H9 (cell line): ENCODE measurements around the gene CDK6. TPM values are rescaled to one million over a fixed set of nuclear protein-coding genes. Genes with fewer than 3 reads are reported as not detected.

ENCODE experiments used
- DNase-seq: peaks from one replicate; pipeline ENCODE4 v3.0.0-alpha.2; 2017
- H2AFZ ChIP-seq: one replicate; pipeline ENCODE4 v1.6.1; 2013; ENCODE audit warnings: mild to moderate bottlenecking, low read length, control low read depth, moderate library complexity
- H2AK5ac ChIP-seq: 2 replicates; pipeline ENCODE4 v1.6.1; 2013; ENCODE audit warnings: low read length, control low read depth, mixed read lengths; ENCODE audit not compliant: insufficient read length
- H2BK120ac ChIP-seq: one replicate; pipeline ENCODE4 v1.6.1; 2013; ENCODE audit warnings: low read depth, mild to moderate bottlenecking, low read length, control low read depth, inconsistent platforms; ENCODE audit not compliant: poor library complexity, severe bottlenecking
- H2BK12ac ChIP-seq: 2 replicates; pipeline ENCODE4 v1.6.1; 2013; ENCODE audit warnings: low read length, control low read depth, mixed read lengths, low read depth; ENCODE audit not compliant: insufficient read length
- H2BK15ac ChIP-seq: 2 replicates; pipeline ENCODE4 v1.6.1; 2013; ENCODE audit warnings: low read depth, low read length, control low read depth
- H2BK20ac ChIP-seq: one replicate; pipeline ENCODE4 v1.6.1; 2013; ENCODE audit warnings: low read depth, mild to moderate bottlenecking, low read length, control low read depth, inconsistent platforms; ENCODE audit not compliant: poor library complexity, severe bottlenecking
- H2BK5ac ChIP-seq: 2 replicates; pipeline ENCODE4 v1.6.1; 2013; ENCODE audit warnings: low read length, control low read depth, mixed read lengths; ENCODE audit not compliant: insufficient read length
- H3K14ac ChIP-seq: 2 replicates; pipeline ENCODE4 v1.6.1; 2013; ENCODE audit warnings: low read length, control low read depth; ENCODE audit not compliant: insufficient read depth
- H3K18ac ChIP-seq: 2 replicates; pipeline ENCODE4 v1.6.1; 2013; ENCODE audit warnings: low read depth, mild to moderate bottlenecking, mixed read lengths, low read length, control low read depth; ENCODE audit not compliant: insufficient read length
- H3K23ac ChIP-seq: 2 replicates; pipeline ENCODE4 v1.6.1; 2013; ENCODE audit warnings: low read length, control low read depth, mixed read lengths, low read depth; ENCODE audit not compliant: insufficient read length
- H3K23me2 ChIP-seq: 2 replicates; pipeline ENCODE4 v1.6.1; 2013; ENCODE audit warnings: low read depth, mild to moderate bottlenecking, mixed read lengths, low read length, control low read depth; ENCODE audit not compliant: insufficient read length, poor library complexity, severe bottlenecking
- H3K27ac ChIP-seq: 2 replicates; pipeline ENCODE4 v1.5.1; 2013; ENCODE audit warnings: low read length, control low read depth, mixed read lengths, low read depth; ENCODE audit not compliant: insufficient read length
- H3K27me3 ChIP-seq: 2 replicates; pipeline ENCODE4 v1.6.1; 2013; ENCODE audit warnings: low read length, control low read depth, inconsistent platforms; ENCODE audit not compliant: insufficient read depth
- H3K4ac ChIP-seq: 2 replicates; pipeline ENCODE4 v1.6.1; 2013; ENCODE audit warnings: low read depth, mild to moderate bottlenecking, control low read depth, inconsistent platforms, low read length, moderate library complexity
- H3K4me1 ChIP-seq: 2 replicates; pipeline ENCODE4 v1.6.1; 2013; ENCODE audit warnings: low read length, control low read depth, inconsistent platforms; ENCODE audit not compliant: insufficient read depth
- H3K4me2 ChIP-seq: 2 replicates; pipeline ENCODE4 v1.6.1; 2013; ENCODE audit warnings: low read length, control low read depth, mixed read lengths; ENCODE audit not compliant: insufficient read length, insufficient read depth
- H3K56ac ChIP-seq: 2 replicates; pipeline ENCODE4 v1.6.1; 2013; ENCODE audit warnings: low read depth, mild to moderate bottlenecking, mixed read lengths, low read length, control low read depth; ENCODE audit not compliant: insufficient read length
- H3K79me1 ChIP-seq: 2 replicates; pipeline ENCODE4 v1.6.1; 2013; ENCODE audit warnings: low read depth, mild to moderate bottlenecking, moderate library complexity, low read length, control low read depth, inconsistent platforms; ENCODE audit not compliant: insufficient read depth, poor library complexity, severe bottlenecking
- H3K79me2 ChIP-seq: 2 replicates; pipeline ENCODE4 v1.6.1; 2013; ENCODE audit warnings: low read length, control low read depth, inconsistent platforms; ENCODE audit not compliant: insufficient read depth
- H3K9ac ChIP-seq: 2 replicates; pipeline ENCODE4 v1.6.1; 2013; ENCODE audit warnings: low read length, control low read depth, mixed read lengths; ENCODE audit not compliant: insufficient read length; ENCODE audit errors: extremely low read depth
- H3K9me3 ChIP-seq: one replicate; pipeline ENCODE4 v1.6.1; 2013; ENCODE audit warnings: low read depth, low read length, inconsistent platforms; ENCODE audit not compliant: control insufficient read depth
- H3T11ph ChIP-seq: one replicate; pipeline ENCODE4 v1.6.1; 2013; ENCODE audit warnings: mild to moderate bottlenecking, low read length, control low read depth, inconsistent platforms
- H4K20me1 ChIP-seq: one replicate; pipeline ENCODE4 v1.6.1; 2013; ENCODE audit not compliant: control insufficient read depth, insufficient read length, insufficient read depth
- H4K5ac ChIP-seq: 2 replicates; pipeline ENCODE4 v1.6.1; 2013; ENCODE audit warnings: low read depth, mild to moderate bottlenecking, mixed read lengths, low read length, control low read depth; ENCODE audit not compliant: insufficient read length
- H4K8ac ChIP-seq: replicated peaks from 2 replicates; pipeline ENCODE4 v1.6.1; 2013; ENCODE audit warnings: low read length, control low read depth, mixed read lengths, low read depth; ENCODE audit not compliant: insufficient read length
- H4K91ac ChIP-seq: 2 replicates; pipeline ENCODE4 v1.6.1; 2013; ENCODE audit warnings: low read depth, mild to moderate bottlenecking, moderate library complexity, mixed read lengths, low read length, control low read depth; ENCODE audit not compliant: insufficient read length
- H3K27ac Mint-ChIP-seq, 3 experiments: 2 replicates in 2 of 3; 3 replicates in 1 of 3; pipeline ENCODE4 v1.8.0; 2020 to 2021; ENCODE audit warnings: mixed read lengths in 3 of 3, mild to moderate bottlenecking in 1 of 3, moderate library complexity in 1 of 3
- H3K27me3 Mint-ChIP-seq: 2 replicates; pipeline ENCODE4 v1.8.0; 2021; ENCODE audit warnings: low read depth, mild to moderate bottlenecking, moderate library complexity, mixed read lengths
- H3K36me3 Mint-ChIP-seq, 3 experiments: 2 replicates in 2 of 3; 3 replicates in 1 of 3; pipeline ENCODE4 v1.8.0; 2020 to 2021; ENCODE audit warnings: low read depth in 3 of 3, mixed read lengths in 3 of 3; ENCODE audit not compliant: insufficient read depth in 1 of 3
- H3K4me1 Mint-ChIP-seq, 2 experiments: 2 replicates each; pipeline ENCODE4 v1.8.0; 2020; ENCODE audit warnings: mixed read lengths in 2 of 2
- H3K4me3 Mint-ChIP-seq, 2 experiments: 2 replicates in 1 of 2; 3 replicates in 1 of 2; pipeline ENCODE4 v1.8.0; 2020 to 2021; ENCODE audit warnings: mild to moderate bottlenecking in 2 of 2, mixed read lengths in 2 of 2, moderate library complexity in 1 of 2
- H3K9me3 Mint-ChIP-seq, 2 experiments: 2 replicates in 1 of 2; 3 replicates in 1 of 2; pipeline ENCODE4 v1.8.0; 2020; ENCODE audit warnings: mild to moderate bottlenecking in 2 of 2, mixed read lengths in 2 of 2, moderate library complexity in 1 of 2
- CTCF ChIP-seq: fragments of 200-600 bp; sonication (generic); conservative IDR thresholded peaks from 3 replicates; pipeline ENCODE4 v1.8.0; 2021; ENCODE audit warnings: antibody characterized with exemption, mild to moderate bottlenecking
- total RNA-seq: library from RNA; stranded (reverse); gene quantifications from 2 replicates; pipeline ENCODE4 v1.2.1, GENCODE V29; 2021

Gene CDK6
- total RNA-seq, 1 experiment from 2014 or later: 30.0 TPM

- Histone ChIP-seq H2AFZ (no peak overlapping the region), H2BK5ac (no peak overlapping the region), H3K79me1 (no peaks in the 10 kb centered on the region), H3K27me3 (no peaks in the 10 kb centered on the region), H3K18ac (no peak overlapping the region), H3K9ac (no peak overlapping the region), H4K20me1 (no peaks in the 10 kb centered on the region), H3K4me1 (no peaks in the 10 kb centered on the region), H3K23me2 (no peaks in the 10 kb centered on the region), H4K91ac (no peak overlapping the region), H3K9me3 (no peaks in the 10 kb centered on the region), H3K79me2 (no peaks in the 10 kb centered on the region), H2BK20ac (no peak overlapping the region), H2BK12ac (no peak overlapping the region), H2BK15ac (no peak overlapping the region), H4K5ac (no peak overlapping the region), H3K23ac (no peak overlapping the region), H3K56ac (no peak overlapping the region), H2AK5ac (no peak overlapping the region), H2BK120ac (no peak overlapping the region), H3K4ac (no peak overlapping the region), H3K14ac (no peak overlapping the region), H3K27ac (no peak overlapping the region), H3K4me2 (no peak overlapping the region), H3T11ph (no peak overlapping the region), H4K8ac (no peak overlapping the region)
- H3K36me3 Mint-ChIP-seq: peaks cover 0 to 5% (median 5%) of the 10 kb centered on the region in 3 experiments; a peak in 4 of 7 replicates
- H3K4me1 Mint-ChIP-seq: peaks cover 16 to 22% of the 10 kb centered on the region in 2 experiments
- no peak overlapping the region for H3K27ac Mint-ChIP-seq
- no peak for TF ChIP-seq CTCF
- no peak overlapping the region for H3K4me3 Mint-ChIP-seq
- peaks cover under 1% of the 10 kb centered on the region for H3K27me3 Mint-ChIP-seq
- H3K9me3 Mint-ChIP-seq: no peaks in the 10 kb centered on the region
- DNase-seq: no peak
Observed at GRCh38 chr7:92613214-92613613, 223.2 kb downstream of the CDK6 start.
